Cardiac fibroblast (primary cell): Measurements from ENCODE around the gene UBA3.

Experiments used
- DNase-seq, 2 donors: peaks; one replicate each; pipeline versions ENCODE4 v3.0.0 to v3.0.0-alpha.2; 2010; ENCODE audit warnings: low read depth in 2 of 2
- H3K4me3 ChIP-seq, 2 donors: replicated peaks in 1 of 2; 1 replicate in 1 of 2; 2 replicates in 1 of 2; pipeline ENCODE4 v1.5.1; 2011; ENCODE audit warnings: low read depth in 2 of 2, low read length in 2 of 2, mild to moderate bottlenecking in 2 of 2, moderate library complexity in 1 of 2
- TF ChIP-seq, protein P1 (sequence below): IDR thresholded peaks from one replicate; pipeline ENCODE4 v1.5.1; 2011; ENCODE audit warnings: low read depth, mild to moderate bottlenecking, low read length, inconsistent platforms

The UBA3 gene

DNA sequence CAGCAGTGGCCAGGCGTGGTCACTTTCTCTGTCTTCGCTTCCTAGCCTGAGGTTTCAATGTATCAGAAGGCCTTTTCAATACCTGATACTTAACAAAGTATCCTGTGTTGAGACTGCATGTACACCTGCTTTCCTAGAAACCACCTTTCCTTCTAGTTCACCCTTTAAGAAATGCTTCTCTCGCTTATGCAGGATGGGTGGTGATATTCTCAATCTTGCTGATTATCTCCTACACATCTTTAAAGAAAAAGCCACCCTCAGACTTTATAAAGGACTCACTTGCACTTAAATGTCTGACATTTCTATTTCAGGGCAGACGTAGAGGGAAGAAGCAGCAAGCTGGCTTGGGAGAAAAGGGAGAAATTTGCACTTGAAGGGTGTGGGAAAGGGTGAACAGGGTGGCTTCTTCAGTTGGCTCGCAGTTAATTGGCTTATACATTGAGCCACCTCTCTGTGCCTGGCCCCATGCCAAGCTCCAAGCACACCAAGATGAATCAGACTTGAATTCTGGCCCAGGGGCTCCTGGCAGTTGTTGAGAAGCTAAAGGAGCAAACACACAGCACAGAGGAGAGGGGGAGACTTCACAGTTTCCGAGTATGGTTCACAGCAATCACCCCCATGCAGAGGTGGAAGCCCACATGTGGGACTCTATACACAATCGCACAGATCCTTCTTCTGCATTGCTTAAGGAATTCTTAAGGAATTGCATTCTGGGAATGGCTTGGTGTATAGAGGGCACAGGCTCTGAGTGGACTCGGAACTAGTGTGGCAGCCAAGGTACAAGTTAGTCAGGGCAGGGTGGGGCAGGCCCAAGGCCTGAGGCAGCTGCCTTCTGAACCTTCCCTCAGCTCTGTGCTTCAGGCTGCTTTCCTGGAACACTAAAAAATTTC is 5.9 kb upstream of the UBA3 start:
- peak; percentile 97 for DNase-seq
- TF ChIP-seq, protein P1, sequence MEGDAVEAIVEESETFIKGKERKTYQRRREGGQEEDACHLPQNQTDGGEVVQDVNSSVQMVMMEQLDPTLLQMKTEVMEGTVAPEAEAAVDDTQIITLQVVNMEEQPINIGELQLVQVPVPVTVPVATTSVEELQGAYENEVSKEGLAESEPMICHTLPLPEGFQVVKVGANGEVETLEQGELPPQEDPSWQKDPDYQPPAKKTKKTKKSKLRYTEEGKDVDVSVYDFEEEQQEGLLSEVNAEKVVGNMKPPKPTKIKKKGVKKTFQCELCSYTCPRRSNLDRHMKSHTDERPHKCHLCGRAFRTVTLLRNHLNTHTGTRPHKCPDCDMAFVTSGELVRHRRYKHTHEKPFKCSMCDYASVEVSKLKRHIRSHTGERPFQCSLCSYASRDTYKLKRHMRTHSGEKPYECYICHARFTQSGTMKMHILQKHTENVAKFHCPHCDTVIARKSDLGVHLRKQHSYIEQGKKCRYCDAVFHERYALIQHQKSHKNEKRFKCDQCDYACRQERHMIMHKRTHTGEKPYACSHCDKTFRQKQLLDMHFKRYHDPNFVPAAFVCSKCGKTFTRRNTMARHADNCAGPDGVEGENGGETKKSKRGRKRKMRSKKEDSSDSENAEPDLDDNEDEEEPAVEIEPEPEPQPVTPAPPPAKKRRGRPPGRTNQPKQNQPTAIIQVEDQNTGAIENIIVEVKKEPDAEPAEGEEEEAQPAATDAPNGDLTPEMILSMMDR: no peak
- peak overlapping the region; percentile 75 to 85 for H3K4me3 ChIP-seq

DNA sequence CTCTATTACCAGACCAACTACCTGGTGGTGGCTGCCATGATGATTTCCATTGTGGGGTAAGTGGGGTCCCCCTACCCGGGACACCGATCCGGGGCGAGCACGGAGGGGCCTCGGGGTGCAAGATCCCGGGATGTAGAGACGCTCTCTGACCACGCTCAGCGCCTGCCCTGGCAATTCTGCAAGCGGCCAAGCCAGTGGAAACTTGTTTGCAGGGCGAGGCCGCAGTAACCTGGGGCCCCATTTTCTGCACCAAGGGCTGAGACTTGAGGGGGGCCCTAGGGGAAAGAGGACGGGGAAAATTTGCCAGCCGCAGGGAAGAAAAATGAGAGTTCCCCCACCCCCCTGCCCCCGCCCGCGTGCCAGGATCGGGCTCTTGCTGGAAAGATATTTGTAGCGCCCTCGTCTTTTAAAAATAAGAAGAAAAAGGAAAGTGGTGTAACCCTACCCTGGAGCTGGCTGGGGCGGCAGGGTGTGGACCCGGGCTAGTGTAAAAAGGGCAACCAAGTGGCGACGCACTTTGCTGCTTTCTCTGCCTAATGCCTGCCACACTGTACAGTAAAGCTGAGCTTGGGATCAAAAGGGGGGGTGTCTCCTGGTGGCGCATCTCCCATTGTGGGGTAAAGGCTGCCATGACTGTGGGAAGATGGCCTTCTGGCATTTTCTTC is 5.1 kb upstream of the UBA3 start:
- DNase-seq: peak; percentile 22 to 32
- H3K4me3 ChIP-seq: peak overlapping the region; percentile 75 to 85
- TF ChIP-seq, protein P1: no peak

DNA sequence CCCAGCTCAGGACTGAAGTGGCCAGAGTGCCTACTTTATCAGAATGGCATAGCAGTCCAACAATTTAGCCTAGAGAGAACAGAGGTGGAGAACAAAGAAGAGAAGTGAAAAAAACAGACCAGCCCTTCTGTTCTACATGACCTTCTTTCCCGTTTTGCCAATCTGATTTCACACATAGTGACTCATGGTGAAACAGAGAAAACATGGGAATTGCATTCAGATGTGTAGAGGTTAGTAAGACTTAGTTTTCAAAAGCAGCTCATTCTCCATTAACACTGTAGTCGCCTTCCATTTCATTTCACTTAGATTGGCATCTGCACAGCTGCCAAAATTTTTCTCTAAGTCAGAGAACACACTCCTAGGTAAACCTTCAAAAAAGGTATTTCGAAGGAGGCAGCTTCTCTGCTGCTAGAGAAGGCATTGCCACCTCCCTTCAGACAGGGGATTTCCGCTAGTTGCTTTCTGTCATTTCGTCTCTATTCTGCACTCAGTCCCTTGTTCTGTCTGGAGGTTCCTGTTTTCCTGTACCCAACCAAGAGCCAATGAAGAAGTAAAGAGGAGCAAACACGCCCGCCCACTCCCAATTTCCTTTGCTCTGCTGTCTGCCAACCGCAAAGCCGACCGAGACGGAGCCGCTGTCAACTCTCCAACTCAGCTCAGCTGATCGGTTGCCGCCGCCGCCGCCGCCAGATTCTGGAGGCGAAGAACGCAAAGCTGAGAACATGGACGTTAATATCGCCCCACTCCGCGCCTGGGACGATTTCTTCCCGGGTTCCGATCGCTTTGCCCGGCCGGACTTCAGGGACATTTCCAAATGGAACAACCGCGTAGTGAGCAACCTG is 4.4 kb upstream of the UBA3 start, which contains the start of gene ARL6IP5:
ARL6IP5 (plus strand) TSS at position 612 of the 842 bp plus-strand sequence; CDS start at position 723, 111 bp downstream.
- DNase-seq: peak; percentile 94 to 96
- H3K4me3 ChIP-seq: peak within 1 kb of the TSS; percentile 75 to 85
- TF ChIP-seq, protein P1: no peak

DNA sequence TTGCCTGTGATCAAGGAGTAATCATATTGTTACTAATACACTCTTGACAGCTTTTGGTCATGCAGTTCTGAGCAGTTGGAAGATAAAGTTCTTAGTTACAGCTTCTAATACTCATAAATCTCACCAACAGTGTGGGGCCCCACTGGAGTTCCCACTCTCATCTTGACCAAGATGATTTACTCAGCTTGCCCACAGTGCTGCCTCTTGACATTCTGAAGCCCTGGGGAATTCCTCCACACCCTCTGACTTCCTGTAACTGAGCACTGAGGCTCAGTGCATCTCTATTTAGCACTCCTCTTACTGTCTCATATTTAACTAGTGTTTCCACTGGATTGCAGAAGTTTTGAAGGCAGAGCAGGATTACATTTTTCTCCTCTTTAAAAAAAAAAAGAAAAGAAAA is 2.6 kb upstream of the UBA3 start:
- H3K4me3 ChIP-seq: peak overlapping the region in 1 of 2 donors; percentile 2
- peak; percentile 82 to 89 for DNase-seq
- TF ChIP-seq, protein P1: no peak

DNA sequence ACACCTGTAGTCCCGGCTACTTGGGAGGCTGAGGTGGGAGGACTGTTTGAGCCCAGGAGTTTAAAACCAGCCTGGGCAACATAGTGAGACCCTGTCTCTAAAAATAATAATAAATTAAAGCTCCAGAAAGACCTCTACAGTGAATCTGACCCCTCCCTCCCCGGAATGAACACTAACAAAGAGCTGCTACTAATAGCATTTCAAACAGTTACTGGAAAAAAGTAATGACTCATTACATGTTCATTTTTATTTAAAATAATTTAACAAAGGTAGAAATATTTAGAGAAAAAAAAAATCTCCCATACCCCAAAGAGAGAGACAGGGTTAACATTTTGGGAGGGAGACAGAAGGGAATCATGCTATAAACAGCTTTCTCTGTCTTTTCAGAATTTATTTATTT is 2.2 kb upstream of the UBA3 start:
- H3K4me3 ChIP-seq: no peak overlapping the region
- DNase-seq: no peak
- TF ChIP-seq, protein P1: no peak

DNA sequence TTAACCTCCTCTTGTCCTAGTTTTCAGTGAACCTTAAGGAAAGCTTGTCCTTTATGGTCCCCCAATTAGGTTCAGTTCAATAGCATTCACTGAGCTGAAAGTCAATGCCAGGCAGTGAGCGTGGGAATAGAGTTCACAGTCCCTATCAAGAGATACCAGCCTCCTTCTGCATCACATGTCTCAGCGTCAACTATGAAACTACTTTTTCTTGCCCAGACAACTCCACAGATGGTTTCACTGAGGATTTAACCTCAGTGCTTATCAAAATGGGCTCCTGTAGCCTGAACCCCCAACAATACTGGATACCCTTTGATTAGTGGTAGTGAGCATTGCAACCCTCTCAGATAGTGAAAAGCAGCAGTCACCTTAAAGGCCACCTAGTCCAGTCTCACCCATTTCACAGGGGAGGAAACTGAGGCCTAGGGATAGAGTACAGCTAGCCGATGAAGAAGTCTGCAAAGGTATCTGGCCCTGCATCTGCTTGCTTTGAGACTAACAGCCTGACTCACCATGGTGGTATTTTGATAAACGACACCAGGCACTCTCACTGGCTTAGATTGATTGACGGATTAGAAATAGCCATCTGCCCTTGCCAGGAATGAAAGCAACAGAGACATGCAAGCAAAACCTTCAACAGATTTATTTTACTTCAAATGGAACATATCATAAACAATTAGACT is 1.6 kb upstream of the UBA3 start:
- H3K4me3 ChIP-seq: no peak overlapping the region
- TF ChIP-seq, protein P1: no peak
- DNase-seq: no peak
